GM21528 (cell line): Measurements from ENCODE around the gene MUC4.
"Not testable (repeated sequence)": the region's sequence is repeated elsewhere in the genome, so short reads cannot be mapped to it uniquely, and the experiment has no call there.

Experiments used
- ATAC-seq: cut with Tn5 transposase; IDR thresholded peaks from one replicate; pipeline ENCODE4 v1.9.1; 2021; ENCODE audit warnings: mild to moderate bottlenecking, moderate library complexity; ENCODE audit not compliant: unreplicated experiment, low FRiP score

MUC4 gene

GRCh38 chr3:195836476-195837135, 24.9 kb upstream of the MUC4 start:
- no peak for ATAC-seq

- no peak for ATAC-seq
Observed at GRCh38 chr3:195835791-195836190, 24.1 kb upstream of the MUC4 start.

GRCh38 chr3:195834675-195835583, 23.2 kb upstream of the MUC4 start:
- no peak for ATAC-seq

GRCh38 chr3:195829897-195830254, 18.1 kb upstream of the MUC4 start:
- ATAC-seq: no peak

GRCh38 chr3:195828762-195829161, 17.0 kb upstream of the MUC4 start:
- no peak for ATAC-seq

GRCh38 chr3:195825857-195826804, 14.4 kb upstream of the MUC4 start:
- no peak for ATAC-seq

GRCh38 chr3:195825191-195825588, 13.5 kb upstream of the MUC4 start:
- ATAC-seq: no peak

- ATAC-seq: not testable (repeated sequence)
Observed at GRCh38 chr3:195824425-195825190, 12.9 kb upstream of the MUC4 start.

GRCh38 chr3:195823999-195824398, 12.3 kb upstream of the MUC4 start:
- no peak for ATAC-seq

GRCh38 chr3:195823280-195823679, 11.6 kb upstream of the MUC4 start:
- no peak for ATAC-seq

GRCh38 chr3:195822131-195822696, 10.5 kb upstream of the MUC4 start:
- no peak for ATAC-seq

GRCh38 chr3:195821403-195822130, 9.8 kb upstream of the MUC4 start:
- ATAC-seq: no peak

- ATAC-seq: no peak
Observed at GRCh38 chr3:195820901-195821300, 9.2 kb upstream of the MUC4 start.

- no peak for ATAC-seq
Observed at GRCh38 chr3:195820186-195820585, 8.5 kb upstream of the MUC4 start.

- ATAC-seq: no peak
Observed at GRCh38 chr3:195818301-195818700, 6.6 kb upstream of the MUC4 start.

- ATAC-seq: no peak
Observed at GRCh38 chr3:195817578-195818135, 5.9 kb upstream of the MUC4 start.

- ATAC-seq: not testable (repeated sequence)
Observed at GRCh38 chr3:195816276-195816913, 4.7 kb upstream of the MUC4 start.

GRCh38 chr3:195815169-195815771, 3.5 kb upstream of the MUC4 start:
- no peak for ATAC-seq
